OCI-LY1 (cell line): ENCODE data around the gene SH3RF3.

Experiments used
- H2AFZ ChIP-seq: fragments of 200-600 bp; sonication (generic), shearing (Covaris generic); 2 replicates; pipeline ENCODE4 v1.6.0; 2014; ENCODE audit warnings: antibody characterized with exemption, mild to moderate bottlenecking, low read length
- H3F3A ChIP-seq: fragments of 200-600 bp; sonication (generic), shearing (Covaris generic); 2 replicates; pipeline ENCODE4 v1.6.0; 2014; ENCODE audit warnings: mild to moderate bottlenecking, antibody characterized with exemption, low read length, moderate library complexity; ENCODE audit not compliant: insufficient read depth
- H3K27ac ChIP-seq: fragments of 200-600 bp; sonication (generic); 2 replicates; pipeline ENCODE4 v1.5.1; 2014; ENCODE audit warnings: low read length, mixed run types, mild to moderate bottlenecking, low read depth; ENCODE audit not compliant: poor library complexity, severe bottlenecking
- H3K27me3 ChIP-seq: fragments of 200-600 bp; sonication (generic); 2 replicates; pipeline ENCODE4 v1.6.0; 2014; ENCODE audit warnings: antibody characterized with exemption, mild to moderate bottlenecking, low read length, moderate library complexity; ENCODE audit not compliant: insufficient read depth
- H3K36me3 ChIP-seq: fragments of 200-600 bp; sonication (generic); 2 replicates; pipeline ENCODE4 v1.6.1; 2014; ENCODE audit warnings: mild to moderate bottlenecking, antibody characterized with exemption, low read length, moderate library complexity, mixed read lengths; ENCODE audit not compliant: insufficient read depth
- H3K4me1 ChIP-seq: fragments of 200-600 bp; sonication (generic); 2 replicates; pipeline ENCODE4 v1.5.1; 2014; ENCODE audit warnings: mild to moderate bottlenecking, low read length, moderate library complexity; ENCODE audit not compliant: insufficient read depth, severe bottlenecking
- H3K4me2 ChIP-seq: fragments of 200-600 bp; sonication (generic), shearing (Covaris generic); 2 replicates; pipeline ENCODE4 v1.6.1; 2014; ENCODE audit warnings: low read length
- H3K4me3 ChIP-seq: fragments of 200-600 bp; sonication (generic); 2 replicates; pipeline ENCODE4 v1.5.1; 2014; ENCODE audit warnings: low read length, low read depth, mild to moderate bottlenecking, mixed read lengths; ENCODE audit not compliant: poor library complexity, severe bottlenecking
- H3K79me2 ChIP-seq: fragments of 200-600 bp; shearing (Covaris generic); 2 replicates; pipeline ENCODE4 v1.6.1; 2016; ENCODE audit warnings: mixed run types, low read length, mixed read lengths; ENCODE audit not compliant: insufficient read depth
- H3K9ac ChIP-seq: fragments of 200-600 bp; sonication (generic), shearing (Covaris generic); 2 replicates; pipeline ENCODE4 v1.6.1; 2014; ENCODE audit warnings: mild to moderate bottlenecking, low read length, mixed read lengths
- H3K9me2 ChIP-seq: fragments of 200-600 bp; sonication (generic), shearing (Covaris generic); 2 replicates; pipeline ENCODE4 v1.6.1; 2014; ENCODE audit warnings: low read depth, mild to moderate bottlenecking, low read length, mixed read lengths
- H3K9me3 ChIP-seq: fragments of 200-600 bp; shearing (Covaris generic); 2 replicates; pipeline ENCODE4 v1.6.1; 2014; ENCODE audit warnings: low read length, mixed read lengths
- H4K20me1 ChIP-seq: fragments of 200-600 bp; sonication (generic), shearing (Covaris generic); 2 replicates; pipeline ENCODE4 v1.6.0; 2016; ENCODE audit warnings: mild to moderate bottlenecking, low read length; ENCODE audit not compliant: insufficient read depth
- CTCF ChIP-seq: fragments of 200-600 bp; sonication (generic), shearing (Covaris generic); IDR thresholded peaks from 2 replicates; pipeline ENCODE4 v1.5.1; 2017; ENCODE audit warnings: mild to moderate bottlenecking, antibody characterized with exemption, low read length, moderate library complexity, mixed read lengths
- EZH2 ChIP-seq: fragments of 200-600 bp; sonication (generic), shearing (Covaris generic); IDR thresholded peaks from 2 replicates; pipeline ENCODE4 v1.8.0; 2017; ENCODE audit warnings: borderline replicate concordance, mixed run types, mild to moderate bottlenecking, antibody characterized with exemption, low read length, moderate library complexity, mixed read lengths

Gene SH3RF3

GRCh38 chr2:109367683-109368082 lies 238.7 kb downstream of the SH3RF3 start:
- no peak overlapping the region for H3K4me3 ChIP-seq
- H3K9ac ChIP-seq, result no peak overlapping the region
- no peaks in the 10 kb centered on the region for H4K20me1 ChIP-seq
- no peaks in the 10 kb centered on the region for H3K9me2 ChIP-seq
- H3K4me1 ChIP-seq, result no peaks in the 10 kb centered on the region
- H3K9me3 ChIP-seq, result no peaks in the 10 kb centered on the region
- no peaks in the 10 kb centered on the region for H3F3A ChIP-seq
- no peaks in the 10 kb centered on the region for H3K27me3 ChIP-seq
- TF ChIP-seq CTCF (no peak), EZH2 (no peak)
- no peaks in the 10 kb centered on the region for H3K36me3 ChIP-seq
- no peak overlapping the region for H2AFZ ChIP-seq
- H3K79me2 ChIP-seq, result no peaks in the 10 kb centered on the region
- no peak overlapping the region for H3K4me2 ChIP-seq
- no peak overlapping the region for H3K27ac ChIP-seq

GRCh38 chr2:109368798-109369197 lies 239.8 kb downstream of the SH3RF3 start:
- Histone ChIP-seq H4K20me1 (no peaks in the 10 kb centered on the region), H3K27ac (no peak overlapping the region), H3F3A (no peaks in the 10 kb centered on the region), H3K4me3 (no peak overlapping the region), H2AFZ (no peak overlapping the region), H3K9me3 (no peaks in the 10 kb centered on the region), H3K4me1 (no peaks in the 10 kb centered on the region), H3K27me3 (no peaks in the 10 kb centered on the region), H3K79me2 (no peaks in the 10 kb centered on the region), H3K9me2 (no peaks in the 10 kb centered on the region), H3K9ac (no peak overlapping the region), H3K36me3 (no peaks in the 10 kb centered on the region), H3K4me2 (no peak overlapping the region)
- TF ChIP-seq EZH2 (no peak), CTCF (no peak)

- TF ChIP-seq EZH2 (no peak), CTCF (no peak)
- Histone ChIP-seq H3K9ac (no peak overlapping the region), H3K4me3 (no peak overlapping the region), H3K79me2 (no peaks in the 10 kb centered on the region), H3K4me1 (no peaks in the 10 kb centered on the region), H3K9me2 (no peaks in the 10 kb centered on the region), H4K20me1 (no peaks in the 10 kb centered on the region), H3K27me3 (no peaks in the 10 kb centered on the region), H3F3A (no peaks in the 10 kb centered on the region), H3K27ac (no peak overlapping the region), H3K36me3 (no peaks in the 10 kb centered on the region), H2AFZ (no peak overlapping the region), H3K4me2 (no peak overlapping the region), H3K9me3 (no peaks in the 10 kb centered on the region)
These were observed 240.7 kb downstream of the SH3RF3 start for GRCh38 chr2:109369671-109370191.
